Upper lobe of left lung (tissue), 6 donors: ENCODE data around the gene EPHB2. TPM values are rescaled to one million over a fixed set of nuclear protein-coding genes. Genes with fewer than 3 reads are reported as not detected.
"Not testable (repeated sequence)": the region's sequence is repeated elsewhere in the genome, so short reads cannot be mapped to it uniquely, and the experiment has no call there.

ENCODE experiments used
- ATAC-seq, 2 donors: fragments of 200-7000 bp; cut with Tn5 transposase; one replicate each; pipeline ENCODE4 v1.9.1; 2022; ENCODE audit warnings: mild to moderate bottlenecking in 2 of 2, moderate library complexity in 2 of 2; ENCODE audit not compliant: low FRiP score in 2 of 2
- DNase-seq, 2 donors: peaks; one replicate each; pipeline ENCODE4 v3.0.0-alpha.2; 2019 to 2020
- H3K27ac ChIP-seq, 4 donors: fragments of 200-600 bp; sonication (generic); one replicate each; pipeline ENCODE4 v1.5.1; 2016 to 2019
- H3K27me3 ChIP-seq, 4 donors: fragments of 200-600 bp; sonication (generic); one replicate each; pipeline ENCODE4 v1.5.1; 2017 to 2019
- H3K36me3 ChIP-seq, 4 donors: fragments of 200-600 bp; sonication (generic); one replicate each; pipeline ENCODE4 v1.5.1; 2016 to 2019
- H3K4me1 ChIP-seq, 4 donors: fragments of 200-600 bp; sonication (generic); one replicate each; pipeline ENCODE4 v1.5.1; 2018 to 2019
- H3K4me3 ChIP-seq, 4 donors: fragments of 200-600 bp; sonication (generic); one replicate each; pipeline ENCODE4 v1.5.1; 2017 to 2019; ENCODE audit warnings: mild to moderate bottlenecking in 2 of 4, moderate library complexity in 1 of 4
- H3K9me3 ChIP-seq, 4 donors: fragments of 200-600 bp; sonication (generic); one replicate each; pipeline ENCODE4 v1.5.1; 2018 to 2019
- EP300 ChIP-seq, 4 donors: sonication (generic); formaldehyde crosslinking; IDR thresholded peaks; one replicate each; pipeline ENCODE4 v1.5.1; 2017; ENCODE audit warnings: antibody characterized with exemption in 4 of 4, control low read depth in 2 of 4
- POLR2A ChIP-seq, 4 donors: fragments of 450-650 bp; IDR thresholded peaks; one replicate each; pipeline ENCODE4 v1.5.1; 2016 to 2017; ENCODE audit warnings: antibody characterized with exemption in 4 of 4, mild to moderate bottlenecking in 2 of 4
- POLR2AphosphoS5 ChIP-seq, 2 donors: sonication (generic); formaldehyde crosslinking; IDR thresholded peaks; one replicate each; pipeline ENCODE4 v1.5.1; 2017; ENCODE audit warnings: antibody characterized with exemption in 2 of 2
- WGBS, 2 donors: methylation state at CpG; one replicate each; pipeline ENCODE4 v1.1.5; 2017 to 2018; 5-methylcytosine and 5-hydroxymethylcytosine counted together
- total RNA-seq, 6 donors: library from RNA; depleted of rRNA in 4 of 6; stranded (reverse); fragments of >200 nt in 4 of 6; gene quantifications; one replicate each; pipeline versions ENCODE4 v1.1.0 to v1.2.1, GENCODE V29; 2016 to 2021
- TF ChIP-seq, protein P1 (sequence below), 6 experiments: fragments of 450-650 bp in 4 of 6; fragments of 200-600 bp in 2 of 6; sonication (generic) in 2 of 6; IDR thresholded peaks; one replicate each; pipeline ENCODE4 v1.5.1; 2016 to 2019; ENCODE audit warnings: antibody characterized with exemption in 6 of 6
- donor health status: DM: no; HTN: no; CAD: no; lungs with moderate emphysema.
- donor health status: DM: no; HTN: yes; CAD: no; lungs with severe emphysema.

EPHB2 gene
- total RNA-seq, 6 donors from 2014 or later, result 1.0 to 8.8 (median 5.6) TPM

DNA sequence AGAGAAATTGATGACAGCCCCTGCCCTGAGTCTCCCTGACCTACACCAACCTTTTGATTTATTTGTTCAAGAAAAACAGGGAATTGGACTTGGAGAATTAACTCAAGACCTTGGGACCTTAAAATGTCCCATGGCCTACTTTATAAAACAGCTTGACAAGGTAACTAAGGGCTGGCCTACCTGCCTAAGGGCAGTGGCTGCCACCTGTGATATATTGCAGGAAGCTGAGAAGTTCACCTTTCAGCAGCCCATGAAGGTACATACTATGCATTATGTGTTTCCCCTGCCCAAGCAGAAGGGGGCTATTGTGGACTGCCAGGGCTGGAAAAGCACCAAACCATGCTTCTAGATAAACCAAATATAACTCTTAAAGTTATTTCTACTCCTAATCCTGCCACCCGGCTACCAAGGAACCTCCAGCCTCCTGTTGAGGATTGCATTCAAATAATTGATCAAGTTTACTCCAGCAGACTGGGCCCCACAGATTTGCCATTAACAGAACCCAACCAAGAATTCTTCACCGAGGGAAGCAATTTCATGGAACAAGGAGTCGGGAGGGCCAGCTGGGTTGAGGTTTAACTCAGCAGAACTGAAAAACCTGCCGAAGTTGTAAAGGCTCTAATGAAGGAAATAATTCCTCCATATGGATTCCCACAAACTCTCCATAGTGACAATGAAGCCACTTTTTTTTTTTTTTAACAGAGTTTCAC, 233.9 kb downstream of the EPHB2 start:
- no peak overlapping the region for H3K27ac ChIP-seq
- ATAC-seq, result no peak
- no peaks in the 10 kb centered on the region for H3K27me3 ChIP-seq
- peaks cover 0 to 7% (median 2%) of the 10 kb centered on the region in 4 donors for H3K9me3 ChIP-seq
- TF ChIP-seq, protein P1, sequence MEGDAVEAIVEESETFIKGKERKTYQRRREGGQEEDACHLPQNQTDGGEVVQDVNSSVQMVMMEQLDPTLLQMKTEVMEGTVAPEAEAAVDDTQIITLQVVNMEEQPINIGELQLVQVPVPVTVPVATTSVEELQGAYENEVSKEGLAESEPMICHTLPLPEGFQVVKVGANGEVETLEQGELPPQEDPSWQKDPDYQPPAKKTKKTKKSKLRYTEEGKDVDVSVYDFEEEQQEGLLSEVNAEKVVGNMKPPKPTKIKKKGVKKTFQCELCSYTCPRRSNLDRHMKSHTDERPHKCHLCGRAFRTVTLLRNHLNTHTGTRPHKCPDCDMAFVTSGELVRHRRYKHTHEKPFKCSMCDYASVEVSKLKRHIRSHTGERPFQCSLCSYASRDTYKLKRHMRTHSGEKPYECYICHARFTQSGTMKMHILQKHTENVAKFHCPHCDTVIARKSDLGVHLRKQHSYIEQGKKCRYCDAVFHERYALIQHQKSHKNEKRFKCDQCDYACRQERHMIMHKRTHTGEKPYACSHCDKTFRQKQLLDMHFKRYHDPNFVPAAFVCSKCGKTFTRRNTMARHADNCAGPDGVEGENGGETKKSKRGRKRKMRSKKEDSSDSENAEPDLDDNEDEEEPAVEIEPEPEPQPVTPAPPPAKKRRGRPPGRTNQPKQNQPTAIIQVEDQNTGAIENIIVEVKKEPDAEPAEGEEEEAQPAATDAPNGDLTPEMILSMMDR (IDR thresholded peaks at IDR 0.05), result no peak
- TF ChIP-seq POLR2A (IDR thresholded peaks at IDR 0.05), result no peak
- TF ChIP-seq POLR2AphosphoS5 (IDR thresholded peaks at IDR 0.05), result no peak
- TF ChIP-seq EP300 (IDR thresholded peaks at IDR 0.05), result no peak
- no peak overlapping the region for H3K4me3 ChIP-seq
- DNase-seq, result no peak
- H3K4me1 ChIP-seq, result no peaks in the 10 kb centered on the region
- H3K36me3 ChIP-seq, result no peaks in the 10 kb centered on the region
- WGBS, 2 donors, result 87 to 90% methylated on average over 4 of the region's 4 CpGs

DNA sequence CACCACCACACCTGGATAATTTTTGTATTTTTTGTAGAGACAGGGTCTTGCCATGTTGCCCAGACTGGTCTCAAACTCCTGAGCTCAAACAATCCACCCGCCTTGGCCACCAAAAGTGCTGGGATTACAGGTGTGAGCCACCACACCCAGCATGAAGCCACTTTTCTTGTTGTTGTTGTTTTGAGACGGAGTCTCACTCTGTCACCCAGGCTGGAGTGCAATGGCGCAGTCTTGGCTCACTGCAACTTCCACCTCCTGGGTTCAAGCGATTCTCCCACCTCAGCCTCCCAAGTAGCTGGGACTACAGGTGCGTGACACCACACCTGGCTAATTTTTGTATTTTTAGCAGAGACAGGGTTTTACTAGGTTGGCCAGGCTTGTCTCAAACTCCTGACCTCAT, 234.5 kb downstream of the EPHB2 start:
- DNase-seq, result not testable (repeated sequence)

DNA sequence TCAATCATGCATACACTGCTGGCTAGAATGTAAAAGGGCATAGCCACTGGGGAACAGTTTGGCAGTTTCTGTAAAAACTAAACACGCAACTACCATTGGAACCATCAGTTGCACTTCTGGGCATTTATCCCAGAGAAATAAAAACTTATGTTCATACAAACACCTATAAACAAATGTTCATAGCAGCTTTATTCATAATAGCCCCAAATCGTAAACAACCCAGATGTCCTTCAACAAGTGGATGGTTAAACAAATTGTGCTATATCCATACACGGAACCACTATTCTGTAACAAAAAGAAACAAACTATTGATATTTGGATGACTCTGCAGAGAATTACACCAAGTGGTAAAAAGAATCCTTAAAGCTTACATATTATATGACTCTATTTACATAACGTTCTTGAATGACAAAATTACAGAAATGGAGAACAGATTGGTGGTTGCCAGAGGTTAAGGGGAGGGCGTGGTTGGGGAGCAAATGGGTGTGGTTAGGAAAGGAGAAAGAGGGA, 239.2 kb downstream of the EPHB2 start:
- 60 to 65% methylated on average over 5 of the region's 5 CpGs for WGBS, 2 donors
- no peak for DNase-seq
- TF ChIP-seq POLR2A (IDR thresholded peaks at IDR 0.05), result no peak
- TF ChIP-seq, protein P1 (IDR thresholded peaks at IDR 0.05), result no peak
- TF ChIP-seq EP300 (IDR thresholded peaks at IDR 0.05), result no peak
- H3K4me1 ChIP-seq, result peaks cover 0 to 11% (median 0%) of the 10 kb centered on the region in 4 donors
- H3K36me3 ChIP-seq, result no peaks in the 10 kb centered on the region
- peaks cover 0 to 21% (median 10%) of the 10 kb centered on the region in 4 donors for H3K27me3 ChIP-seq
- H3K27ac ChIP-seq, result no peak overlapping the region
- H3K4me3 ChIP-seq, result no peak overlapping the region
- no peaks in the 10 kb centered on the region for H3K9me3 ChIP-seq
- ATAC-seq, result no peak

More for the DNA sequence above, 234.5 kb downstream of the EPHB2 start:
- ATAC-seq, H3K27ac ChIP-seq, H3K36me3 ChIP-seq, H3K9me3 ChIP-seq, H3K4me3 ChIP-seq, H3K27me3 ChIP-seq, H3K4me1 ChIP-seq: not testable (repeated sequence)
- 93 to 94% methylated on average over 5 of the region's 5 CpGs for WGBS, 2 donors

DNA sequence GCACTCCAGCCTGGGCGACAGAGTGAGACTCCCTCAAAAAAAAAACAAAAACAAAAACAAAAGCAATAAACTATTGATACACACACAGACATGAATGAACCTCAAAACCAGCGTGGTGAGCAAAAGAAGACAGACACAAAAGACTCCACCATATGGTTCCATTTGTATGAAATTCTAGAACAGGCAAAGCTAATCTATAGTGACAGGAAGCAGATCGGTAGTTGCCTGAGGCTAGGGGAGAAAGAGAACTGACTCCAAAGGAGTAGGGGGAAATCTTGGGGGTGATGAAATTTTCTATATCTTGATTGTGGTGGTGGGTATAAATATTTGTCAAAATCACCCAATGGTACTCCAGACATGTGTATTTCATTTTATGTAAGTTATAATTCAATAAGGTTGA, 241.2 kb downstream of the EPHB2 start:
- 71 to 76% methylated on average over 3 of the region's 3 CpGs for WGBS, 2 donors
- H3K9me3 ChIP-seq, result no peaks in the 10 kb centered on the region
- no peak for DNase-seq
- H3K4me1 ChIP-seq, result peaks cover 0 to 11% (median 0%) of the 10 kb centered on the region in 4 donors
- TF ChIP-seq POLR2AphosphoS5 (IDR thresholded peaks at IDR 0.05) (no peak), POLR2A (IDR thresholded peaks at IDR 0.05) (no peak), EP300 (IDR thresholded peaks at IDR 0.05) (no peak)
- TF ChIP-seq, protein P1 (IDR thresholded peaks at IDR 0.05), result no peak
- no peak overlapping the region for H3K27ac ChIP-seq
- ATAC-seq, result no peak
- no peaks in the 10 kb centered on the region for H3K36me3 ChIP-seq
- H3K4me3 ChIP-seq, result no peak overlapping the region
- H3K27me3 ChIP-seq, result peaks cover 0 to 21% (median 10%) of the 10 kb centered on the region in 4 donors

DNA sequence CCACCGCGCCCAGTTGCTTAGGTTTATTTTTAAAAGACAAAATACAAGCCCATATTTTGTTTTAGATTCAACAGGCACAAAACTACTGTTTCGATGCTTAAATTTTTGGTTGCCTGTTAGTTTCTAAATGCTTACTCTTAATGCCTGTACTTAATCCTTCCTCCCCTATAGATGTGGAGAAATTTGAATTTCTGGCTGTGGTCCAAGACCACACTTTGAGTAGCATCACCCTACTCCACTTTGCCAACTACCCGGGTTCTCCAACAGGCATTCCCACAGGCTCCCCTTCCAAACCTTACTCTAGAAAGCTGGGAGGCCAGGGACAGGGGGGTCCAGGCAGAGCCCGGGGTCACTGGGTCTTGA, 242.0 kb downstream of the EPHB2 start:
- ATAC-seq (peak in 1 of 2 donors; percentile 31), DNase-seq (no peak)
- no peaks in the 10 kb centered on the region for H3K9me3 ChIP-seq
- WGBS, 2 donors, result 83 to 85% methylated on average over 5 of the region's 5 CpGs
- no peak overlapping the region for H3K27ac ChIP-seq
- H3K4me1 ChIP-seq, result peaks cover 0 to 11% (median 0%) of the 10 kb centered on the region in 4 donors
- no peaks in the 10 kb centered on the region for H3K36me3 ChIP-seq
- H3K4me3 ChIP-seq, result no peak overlapping the region
- TF ChIP-seq POLR2AphosphoS5 (IDR thresholded peaks at IDR 0.05) (no peak), EP300 (IDR thresholded peaks at IDR 0.05) (no peak), POLR2A (IDR thresholded peaks at IDR 0.05) (no peak)
- TF ChIP-seq, protein P1 (IDR thresholded peaks at IDR 0.05), result no peak
- H3K27me3 ChIP-seq, result peaks cover 0 to 21% (median 10%) of the 10 kb centered on the region in 4 donors
